Uterus (tissue), 2 donors: ENCODE results near the gene ZC3H14.

Experiments used
- CTCF ChIP-seq, 4 experiments: fragments of 200-600 bp in 2 of 4; fragments of 450-650 bp in 2 of 4; sonication (generic) in 2 of 4; IDR thresholded peaks; one replicate each; pipeline ENCODE4 v1.5.1; 2016 to 2019; ENCODE audit warnings: antibody characterized with exemption in 4 of 4, mild to moderate bottlenecking in 2 of 4, moderate library complexity in 1 of 4
- POLR2A ChIP-seq, 2 donors: fragments of 450-650 bp; IDR thresholded peaks; one replicate each; pipeline ENCODE4 v1.6.1; 2016; ENCODE audit warnings: antibody characterized with exemption in 2 of 2, mild to moderate bottlenecking in 1 of 2, moderate library complexity in 1 of 2

GRCh38 chr14:88599326-88599725 lies 36.5 kb downstream of the ZC3H14 start:
- TF ChIP-seq POLR2A (IDR thresholded peaks at IDR 0.05) (no peak), CTCF (IDR thresholded peaks at IDR 0.05) (no peak)
